ENCODE measurements around the gene PDE10A.
"Not testable (repeated sequence)": the region's sequence is repeated elsewhere in the genome, so short reads cannot be mapped to it uniquely, and the experiment has no call there.

PDE10A gene

DNA sequence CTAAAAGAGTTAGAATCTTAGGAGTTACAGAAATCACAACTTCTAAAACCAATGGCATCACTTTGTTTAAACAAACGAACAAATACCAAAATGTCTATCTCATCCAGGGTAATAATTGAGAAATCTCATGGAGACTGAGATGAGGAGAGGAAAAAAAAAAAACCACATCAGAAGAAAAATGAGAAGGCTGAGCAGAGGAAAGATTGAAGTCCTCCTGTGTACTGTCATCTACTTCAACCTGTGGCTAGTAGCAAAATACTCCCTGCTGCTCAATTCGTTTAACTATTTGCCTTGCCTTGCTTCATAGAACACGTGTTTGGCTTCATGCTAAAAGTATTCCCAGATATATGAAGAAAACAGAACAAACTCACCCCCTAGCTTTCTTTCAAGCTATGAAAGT is 143.7 kb downstream of the PDE10A start:
- TF ChIP-seq, protein P1, sequence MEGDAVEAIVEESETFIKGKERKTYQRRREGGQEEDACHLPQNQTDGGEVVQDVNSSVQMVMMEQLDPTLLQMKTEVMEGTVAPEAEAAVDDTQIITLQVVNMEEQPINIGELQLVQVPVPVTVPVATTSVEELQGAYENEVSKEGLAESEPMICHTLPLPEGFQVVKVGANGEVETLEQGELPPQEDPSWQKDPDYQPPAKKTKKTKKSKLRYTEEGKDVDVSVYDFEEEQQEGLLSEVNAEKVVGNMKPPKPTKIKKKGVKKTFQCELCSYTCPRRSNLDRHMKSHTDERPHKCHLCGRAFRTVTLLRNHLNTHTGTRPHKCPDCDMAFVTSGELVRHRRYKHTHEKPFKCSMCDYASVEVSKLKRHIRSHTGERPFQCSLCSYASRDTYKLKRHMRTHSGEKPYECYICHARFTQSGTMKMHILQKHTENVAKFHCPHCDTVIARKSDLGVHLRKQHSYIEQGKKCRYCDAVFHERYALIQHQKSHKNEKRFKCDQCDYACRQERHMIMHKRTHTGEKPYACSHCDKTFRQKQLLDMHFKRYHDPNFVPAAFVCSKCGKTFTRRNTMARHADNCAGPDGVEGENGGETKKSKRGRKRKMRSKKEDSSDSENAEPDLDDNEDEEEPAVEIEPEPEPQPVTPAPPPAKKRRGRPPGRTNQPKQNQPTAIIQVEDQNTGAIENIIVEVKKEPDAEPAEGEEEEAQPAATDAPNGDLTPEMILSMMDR (conservative IDR thresholded peaks at IDR 0.05), result no peak
- no peak for TF ChIP-seq ZFX (IDR thresholded peaks at IDR 0.05)
- H3K27ac ChIP-seq, result no peak overlapping the region

- no peak overlapping the region for H3K27ac ChIP-seq
- TF ChIP-seq ZFX (IDR thresholded peaks at IDR 0.05), result no peak
- TF ChIP-seq, protein P1 (conservative IDR thresholded peaks at IDR 0.05), result no peak
Measured at GRCh38 chr6:165515963-165516624, 146.9 kb downstream of the PDE10A start.

- TF ChIP-seq, protein P1 (conservative IDR thresholded peaks at IDR 0.05), result no peak
- TF ChIP-seq ZFX (IDR thresholded peaks at IDR 0.05), result no peak
- H3K27ac ChIP-seq, result no peak overlapping the region
Measured at GRCh38 chr6:165514621-165515020, 148.4 kb downstream of the PDE10A start.

GRCh38 chr6:165511807-165512206 is 151.2 kb downstream of the PDE10A start:
- TF ChIP-seq, protein P1 (conservative IDR thresholded peaks at IDR 0.05), result no peak
- TF ChIP-seq ZFX (IDR thresholded peaks at IDR 0.05), result no peak

GRCh38 chr6:165508321-165508869 is 154.6 kb downstream of the PDE10A start:
- H3K27ac ChIP-seq, result no peak overlapping the region
- no peak for TF ChIP-seq ZFX (IDR thresholded peaks at IDR 0.05)
- TF ChIP-seq, protein P1 (conservative IDR thresholded peaks at IDR 0.05), result no peak

More at GRCh38 chr6:165511807-165512206, 151.2 kb downstream of the PDE10A start:
- H3K27ac ChIP-seq, result no peak overlapping the region

- TF ChIP-seq ZFX (IDR thresholded peaks at IDR 0.05), result no peak
- TF ChIP-seq, protein P1 (conservative IDR thresholded peaks at IDR 0.05), result no peak
- no peak overlapping the region for H3K27ac ChIP-seq
Measured at GRCh38 chr6:165506657-165507056, 156.4 kb downstream of the PDE10A start.

GRCh38 chr6:165500214-165500907 is 162.7 kb downstream of the PDE10A start:
- not testable (repeated sequence) for H3K27ac ChIP-seq
